HFF-Myc (cell line): ENCODE measurements around the gene NUP42.

Experiments used
- DNase-seq: peaks from one replicate; pipeline ENCODE4 v3.0.0-alpha.2; 2011; ENCODE audit warnings: low read depth; ENCODE audit errors: extremely low read depth
- H3K4me3 ChIP-seq: replicated peaks from 2 replicates; pipeline ENCODE4 v1.5.1; 2011; ENCODE audit warnings: low read depth, mild to moderate bottlenecking, control low read depth, low read length
- TF ChIP-seq, protein P1 (sequence below): IDR thresholded peaks from 2 replicates; pipeline ENCODE4 v1.5.1; 2012; ENCODE audit warnings: mild to moderate bottlenecking, low read depth, low read length, control low read depth; ENCODE audit errors: missing control alignments

Gene NUP42

GRCh38 chr7:23161482-23161881, 20.4 kb upstream of the NUP42 start:
- no peak overlapping the region for H3K4me3 ChIP-seq
- DNase-seq = no peak
- TF ChIP-seq, protein P1, sequence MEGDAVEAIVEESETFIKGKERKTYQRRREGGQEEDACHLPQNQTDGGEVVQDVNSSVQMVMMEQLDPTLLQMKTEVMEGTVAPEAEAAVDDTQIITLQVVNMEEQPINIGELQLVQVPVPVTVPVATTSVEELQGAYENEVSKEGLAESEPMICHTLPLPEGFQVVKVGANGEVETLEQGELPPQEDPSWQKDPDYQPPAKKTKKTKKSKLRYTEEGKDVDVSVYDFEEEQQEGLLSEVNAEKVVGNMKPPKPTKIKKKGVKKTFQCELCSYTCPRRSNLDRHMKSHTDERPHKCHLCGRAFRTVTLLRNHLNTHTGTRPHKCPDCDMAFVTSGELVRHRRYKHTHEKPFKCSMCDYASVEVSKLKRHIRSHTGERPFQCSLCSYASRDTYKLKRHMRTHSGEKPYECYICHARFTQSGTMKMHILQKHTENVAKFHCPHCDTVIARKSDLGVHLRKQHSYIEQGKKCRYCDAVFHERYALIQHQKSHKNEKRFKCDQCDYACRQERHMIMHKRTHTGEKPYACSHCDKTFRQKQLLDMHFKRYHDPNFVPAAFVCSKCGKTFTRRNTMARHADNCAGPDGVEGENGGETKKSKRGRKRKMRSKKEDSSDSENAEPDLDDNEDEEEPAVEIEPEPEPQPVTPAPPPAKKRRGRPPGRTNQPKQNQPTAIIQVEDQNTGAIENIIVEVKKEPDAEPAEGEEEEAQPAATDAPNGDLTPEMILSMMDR = no peak

DNA sequence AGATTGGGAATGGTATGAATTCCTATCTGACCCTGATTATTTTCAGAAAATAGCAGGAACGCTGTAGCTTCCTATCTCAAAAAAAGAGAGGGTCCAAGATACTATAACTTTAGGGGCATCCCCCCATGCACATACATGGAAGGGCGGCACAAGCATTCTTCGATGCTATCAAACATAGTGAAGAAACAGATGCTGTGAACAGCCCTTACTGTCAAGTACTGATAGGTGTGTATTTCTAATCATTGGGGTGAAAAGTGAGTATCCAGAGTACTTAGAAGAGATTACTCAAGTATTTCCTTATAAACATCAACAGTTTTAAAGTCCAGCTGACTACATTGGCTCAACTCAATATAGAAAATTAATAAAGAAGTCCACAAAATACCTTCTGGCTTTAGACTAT, 17.0 kb upstream of the NUP42 start:
- no peak for DNase-seq
- H3K4me3 ChIP-seq = no peak overlapping the region
- TF ChIP-seq, protein P1 = no peak

GRCh38 chr7:23165316-23165715, 16.5 kb upstream of the NUP42 start:
- H3K4me3 ChIP-seq = no peak overlapping the region
- TF ChIP-seq, protein P1 = no peak
- no peak for DNase-seq

GRCh38 chr7:23167691-23168090, 14.2 kb upstream of the NUP42 start:
- no peak overlapping the region for H3K4me3 ChIP-seq
- TF ChIP-seq, protein P1 = no peak
- no peak for DNase-seq

- no peak overlapping the region for H3K4me3 ChIP-seq
- DNase-seq = no peak
- TF ChIP-seq, protein P1 = no peak
Measured at GRCh38 chr7:23168111-23168885, 13.6 kb upstream of the NUP42 start.

DNA sequence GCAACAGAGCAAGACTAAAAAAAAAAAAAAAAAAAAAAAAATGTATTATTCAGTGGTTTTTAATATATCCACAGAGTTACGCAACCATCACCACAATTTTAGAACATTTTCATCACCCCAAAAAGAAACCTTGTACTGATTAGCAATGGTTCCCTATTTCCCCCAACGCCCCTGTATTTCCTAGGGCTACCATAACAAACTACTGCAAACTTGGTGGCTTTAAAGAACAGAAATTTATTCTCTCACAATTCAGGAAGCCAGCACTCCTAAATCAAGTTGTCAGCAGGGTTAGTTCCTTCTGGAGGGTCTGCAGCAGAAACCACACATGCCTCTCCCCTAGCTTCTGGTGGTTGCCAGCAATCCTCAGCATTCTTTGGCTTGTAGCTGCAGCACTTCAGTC, 5.9 kb upstream of the NUP42 start:
- TF ChIP-seq, protein P1 = no peak
- DNase-seq = no peak
- H3K4me3 ChIP-seq = no peak overlapping the region
